Activated CD8-positive, alpha-beta memory T cell treated with anti-CD3 and anti-CD28 coated beads for 24 hours (primary cell): Measurements from ENCODE around the gene SLC25A24.

Experiments used
- DNase-seq: peaks from one replicate; pipeline ENCODE4 v3.0.0-alpha.2; 2020

Gene SLC25A24

GRCh38 chr1:108085628-108086027 is 114.5 kb downstream of the SLC25A24 start:
- DNase-seq = no peak

- DNase-seq = no peak
Observed at GRCh38 chr1:108084866-108085477, 115.2 kb downstream of the SLC25A24 start.
